H9 (cell line): ENCODE results near the gene RSPO3. TPM values are rescaled to one million over a fixed set of nuclear protein-coding genes. Genes with fewer than 3 reads are reported as not detected.

Experiments used
- DNase-seq: peaks from one replicate; pipeline ENCODE4 v3.0.0-alpha.2; 2017
- H2AFZ ChIP-seq: one replicate; pipeline ENCODE4 v1.6.1; 2013; ENCODE audit warnings: mild to moderate bottlenecking, low read length, control low read depth, moderate library complexity
- H2AK5ac ChIP-seq: 2 replicates; pipeline ENCODE4 v1.6.1; 2013; ENCODE audit warnings: low read length, control low read depth, mixed read lengths; ENCODE audit not compliant: insufficient read length
- H2BK120ac ChIP-seq: one replicate; pipeline ENCODE4 v1.6.1; 2013; ENCODE audit warnings: low read depth, mild to moderate bottlenecking, low read length, control low read depth, inconsistent platforms; ENCODE audit not compliant: poor library complexity, severe bottlenecking
- H2BK12ac ChIP-seq: 2 replicates; pipeline ENCODE4 v1.6.1; 2013; ENCODE audit warnings: low read length, control low read depth, mixed read lengths, low read depth; ENCODE audit not compliant: insufficient read length
- H2BK15ac ChIP-seq: 2 replicates; pipeline ENCODE4 v1.6.1; 2013; ENCODE audit warnings: low read depth, low read length, control low read depth
- H2BK20ac ChIP-seq: one replicate; pipeline ENCODE4 v1.6.1; 2013; ENCODE audit warnings: low read depth, mild to moderate bottlenecking, low read length, control low read depth, inconsistent platforms; ENCODE audit not compliant: poor library complexity, severe bottlenecking
- H2BK5ac ChIP-seq: 2 replicates; pipeline ENCODE4 v1.6.1; 2013; ENCODE audit warnings: low read length, control low read depth, mixed read lengths; ENCODE audit not compliant: insufficient read length
- H3K14ac ChIP-seq: 2 replicates; pipeline ENCODE4 v1.6.1; 2013; ENCODE audit warnings: low read length, control low read depth; ENCODE audit not compliant: insufficient read depth
- H3K18ac ChIP-seq: 2 replicates; pipeline ENCODE4 v1.6.1; 2013; ENCODE audit warnings: low read depth, mild to moderate bottlenecking, mixed read lengths, low read length, control low read depth; ENCODE audit not compliant: insufficient read length
- H3K23ac ChIP-seq: 2 replicates; pipeline ENCODE4 v1.6.1; 2013; ENCODE audit warnings: low read length, control low read depth, mixed read lengths, low read depth; ENCODE audit not compliant: insufficient read length
- H3K23me2 ChIP-seq: 2 replicates; pipeline ENCODE4 v1.6.1; 2013; ENCODE audit warnings: low read depth, mild to moderate bottlenecking, mixed read lengths, low read length, control low read depth; ENCODE audit not compliant: insufficient read length, poor library complexity, severe bottlenecking
- H3K27ac ChIP-seq: 2 replicates; pipeline ENCODE4 v1.5.1; 2013; ENCODE audit warnings: low read length, control low read depth, mixed read lengths, low read depth; ENCODE audit not compliant: insufficient read length
- H3K27me3 ChIP-seq: 2 replicates; pipeline ENCODE4 v1.6.1; 2013; ENCODE audit warnings: low read length, control low read depth, inconsistent platforms; ENCODE audit not compliant: insufficient read depth
- H3K4ac ChIP-seq: 2 replicates; pipeline ENCODE4 v1.6.1; 2013; ENCODE audit warnings: low read depth, mild to moderate bottlenecking, control low read depth, inconsistent platforms, low read length, moderate library complexity
- H3K4me1 ChIP-seq: 2 replicates; pipeline ENCODE4 v1.6.1; 2013; ENCODE audit warnings: low read length, control low read depth, inconsistent platforms; ENCODE audit not compliant: insufficient read depth
- H3K4me2 ChIP-seq: 2 replicates; pipeline ENCODE4 v1.6.1; 2013; ENCODE audit warnings: low read length, control low read depth, mixed read lengths; ENCODE audit not compliant: insufficient read length, insufficient read depth
- H3K56ac ChIP-seq: 2 replicates; pipeline ENCODE4 v1.6.1; 2013; ENCODE audit warnings: low read depth, mild to moderate bottlenecking, mixed read lengths, low read length, control low read depth; ENCODE audit not compliant: insufficient read length
- H3K79me1 ChIP-seq: 2 replicates; pipeline ENCODE4 v1.6.1; 2013; ENCODE audit warnings: low read depth, mild to moderate bottlenecking, moderate library complexity, low read length, control low read depth, inconsistent platforms; ENCODE audit not compliant: insufficient read depth, poor library complexity, severe bottlenecking
- H3K79me2 ChIP-seq: 2 replicates; pipeline ENCODE4 v1.6.1; 2013; ENCODE audit warnings: low read length, control low read depth, inconsistent platforms; ENCODE audit not compliant: insufficient read depth
- H3K9ac ChIP-seq: 2 replicates; pipeline ENCODE4 v1.6.1; 2013; ENCODE audit warnings: low read length, control low read depth, mixed read lengths; ENCODE audit not compliant: insufficient read length; ENCODE audit errors: extremely low read depth
- H3K9me3 ChIP-seq: one replicate; pipeline ENCODE4 v1.6.1; 2013; ENCODE audit warnings: low read depth, low read length, inconsistent platforms; ENCODE audit not compliant: control insufficient read depth
- H3T11ph ChIP-seq: one replicate; pipeline ENCODE4 v1.6.1; 2013; ENCODE audit warnings: mild to moderate bottlenecking, low read length, control low read depth, inconsistent platforms
- H4K20me1 ChIP-seq: one replicate; pipeline ENCODE4 v1.6.1; 2013; ENCODE audit not compliant: control insufficient read depth, insufficient read length, insufficient read depth
- H4K5ac ChIP-seq: 2 replicates; pipeline ENCODE4 v1.6.1; 2013; ENCODE audit warnings: low read depth, mild to moderate bottlenecking, mixed read lengths, low read length, control low read depth; ENCODE audit not compliant: insufficient read length
- H4K8ac ChIP-seq: replicated peaks from 2 replicates; pipeline ENCODE4 v1.6.1; 2013; ENCODE audit warnings: low read length, control low read depth, mixed read lengths, low read depth; ENCODE audit not compliant: insufficient read length
- H4K91ac ChIP-seq: 2 replicates; pipeline ENCODE4 v1.6.1; 2013; ENCODE audit warnings: low read depth, mild to moderate bottlenecking, moderate library complexity, mixed read lengths, low read length, control low read depth; ENCODE audit not compliant: insufficient read length
- H3K27ac Mint-ChIP-seq, 3 experiments: 2 replicates in 2 of 3; 3 replicates in 1 of 3; pipeline ENCODE4 v1.8.0; 2020 to 2021; ENCODE audit warnings: mixed read lengths in 3 of 3, mild to moderate bottlenecking in 1 of 3, moderate library complexity in 1 of 3
- H3K27me3 Mint-ChIP-seq: 2 replicates; pipeline ENCODE4 v1.8.0; 2021; ENCODE audit warnings: low read depth, mild to moderate bottlenecking, moderate library complexity, mixed read lengths
- H3K36me3 Mint-ChIP-seq, 3 experiments: 2 replicates in 2 of 3; 3 replicates in 1 of 3; pipeline ENCODE4 v1.8.0; 2020 to 2021; ENCODE audit warnings: low read depth in 3 of 3, mixed read lengths in 3 of 3; ENCODE audit not compliant: insufficient read depth in 1 of 3
- H3K4me1 Mint-ChIP-seq, 2 experiments: 2 replicates each; pipeline ENCODE4 v1.8.0; 2020; ENCODE audit warnings: mixed read lengths in 2 of 2
- H3K4me3 Mint-ChIP-seq, 2 experiments: 2 replicates in 1 of 2; 3 replicates in 1 of 2; pipeline ENCODE4 v1.8.0; 2020 to 2021; ENCODE audit warnings: mild to moderate bottlenecking in 2 of 2, mixed read lengths in 2 of 2, moderate library complexity in 1 of 2
- H3K9me3 Mint-ChIP-seq, 2 experiments: 2 replicates in 1 of 2; 3 replicates in 1 of 2; pipeline ENCODE4 v1.8.0; 2020; ENCODE audit warnings: mild to moderate bottlenecking in 2 of 2, mixed read lengths in 2 of 2, moderate library complexity in 1 of 2
- CTCF ChIP-seq: fragments of 200-600 bp; sonication (generic); conservative IDR thresholded peaks from 3 replicates; pipeline ENCODE4 v1.8.0; 2021; ENCODE audit warnings: antibody characterized with exemption, mild to moderate bottlenecking
- WGBS: extraction: QIAGEN DNeasy Blood & Tissue Kit; methylation state at CpG from one replicate; pipeline ENCODE4 v1.1.7; 2013; ENCODE audit warnings: missing lambda C conversion rate, low lambda C conversion rate, mixed read lengths; ENCODE audit not compliant: insufficient read length; ENCODE audit errors: extremely low coverage; 5-methylcytosine and 5-hydroxymethylcytosine counted together
- total RNA-seq: library from RNA; stranded (reverse); gene quantifications from 2 replicates; pipeline ENCODE4 v1.2.1, GENCODE V29; 2021

The RSPO3 gene
- total RNA-seq, 1 experiment from 2014 or later: not detected

- no peaks in the 10 kb centered on the region for H3K27me3 ChIP-seq
- no peak overlapping the region for H3T11ph ChIP-seq
- no peak overlapping the region for H3K4ac ChIP-seq
- DNase-seq: no peak
- H3K18ac ChIP-seq: no peak overlapping the region
- WGBS: no CpG with 5 or more reads among the region's 3 CpGs
- no peak overlapping the region for H2BK20ac ChIP-seq
- no peak overlapping the region for H3K23ac ChIP-seq
- H3K79me2 ChIP-seq: no peaks in the 10 kb centered on the region
- H3K4me1 Mint-ChIP-seq: peaks cover 11 to 15% of the 10 kb centered on the region in 2 experiments
- H4K8ac ChIP-seq: no peak overlapping the region
- no peak overlapping the region for H3K4me2 ChIP-seq
- H3K27me3 Mint-ChIP-seq: no peaks in the 10 kb centered on the region; the same call in 1 of the 2 replicates
- no peak overlapping the region for H4K91ac ChIP-seq
- no peak for TF ChIP-seq CTCF
- peaks cover 3% of the 10 kb centered on the region; the same call in 1 of the 2 replicates for H3K4me1 ChIP-seq
- H2AK5ac ChIP-seq: no peak overlapping the region
- no peaks in the 10 kb centered on the region for H3K9me3 ChIP-seq
- no peak overlapping the region for H2BK12ac ChIP-seq
- no peaks in the 10 kb centered on the region for H3K36me3 Mint-ChIP-seq
- no peak overlapping the region for H2BK5ac ChIP-seq
- H2BK120ac ChIP-seq: no peak overlapping the region
- no peak overlapping the region for H3K4me3 Mint-ChIP-seq
- no peak overlapping the region for H4K5ac ChIP-seq
- H3K9me3 Mint-ChIP-seq: no peaks in the 10 kb centered on the region
- H3K56ac ChIP-seq: no peak overlapping the region
- no peak overlapping the region for H3K9ac ChIP-seq
- no peaks in the 10 kb centered on the region for H3K79me1 ChIP-seq
- H3K23me2 ChIP-seq: no peaks in the 10 kb centered on the region
- H3K14ac ChIP-seq: no peak overlapping the region
- H2AFZ ChIP-seq: no peak overlapping the region
- no peaks in the 10 kb centered on the region for H4K20me1 ChIP-seq
- H3K27ac ChIP-seq: no peak overlapping the region
- no peak overlapping the region for H3K27ac Mint-ChIP-seq
- no peak overlapping the region for H2BK15ac ChIP-seq
These were observed 30.0 kb downstream of the RSPO3 start for GRCh38 chr6:127148511-127148910.
